H1 (cell line): Measurements from ENCODE around the gene RPL13A. TPM values are rescaled to one million over a fixed set of nuclear protein-coding genes. Genes with fewer than 3 reads are reported as not detected.

Source experiments
- CTCF ChIA-PET: fragments of 300-600 bp; sonication (Branson Sonifier 250); formaldehyde crosslinking; loops from one replicate; lab custom pipeline; 2021; ENCODE audit not compliant: partially characterized antibody; lab: Charles Lee
- POLR2A ChIA-PET: fragments of 300-600 bp; sonication (Branson Sonifier 250); formaldehyde crosslinking; loops from one replicate; lab custom pipeline; 2021; ENCODE audit warnings: inconsistent platforms; ENCODE audit not compliant: partially characterized antibody; lab: Charles Lee
- DNase-seq, 2 experiments: peaks; one replicate each; pipeline versions ENCODE4 v3.0.0 to v3.0.0-alpha.2; 2010 to 2022; ENCODE audit warnings: low spot score in 2 of 2, low read depth in 1 of 2, mixed read lengths in 1 of 2
- FAIRE-seq: peaks from 2 replicates; lab custom pipeline; 2011; peaks lifted over from hg19 to GRCh38; lab: Jason Lieb, UNC
- H2AFZ ChIP-seq: 2 replicates; pipeline ENCODE4 v1.8.1; 2012; ENCODE audit warnings: low read length, inconsistent platforms
- H2AK5ac ChIP-seq: 2 replicates; pipeline ENCODE4 v1.6.1; 2013; ENCODE audit warnings: low read depth, low read length
- H2BK120ac ChIP-seq: replicated peaks from 2 replicates; pipeline ENCODE3; 2013; ENCODE audit warnings: low read depth, low read length, inconsistent platforms
- H2BK12ac ChIP-seq: 2 replicates; pipeline ENCODE4 v1.6.1; 2013; ENCODE audit warnings: low read depth, low read length
- H2BK15ac ChIP-seq: 2 replicates; pipeline ENCODE4 v1.6.1; 2013; ENCODE audit warnings: low read length
- H2BK20ac ChIP-seq: 2 replicates; pipeline ENCODE4 v1.6.1; 2013; ENCODE audit warnings: low read length
- H2BK5ac ChIP-seq: 2 replicates; pipeline ENCODE4 v1.6.1; 2013; ENCODE audit warnings: low read depth, low read length
- H3K14ac ChIP-seq: 2 replicates; pipeline ENCODE4 v1.6.1; 2013; ENCODE audit warnings: inconsistent platforms; ENCODE audit not compliant: insufficient read length
- H3K18ac ChIP-seq: 2 replicates; pipeline ENCODE4 v1.6.1; 2013; ENCODE audit warnings: low read length; ENCODE audit errors: extremely low read depth
- H3K23ac ChIP-seq: 2 replicates; pipeline ENCODE4 v1.6.1; 2013; ENCODE audit warnings: inconsistent platforms; ENCODE audit not compliant: insufficient read length
- H3K23me2 ChIP-seq: 2 replicates; pipeline ENCODE4 v1.6.1; 2013; ENCODE audit warnings: low read depth, low read length
- H3K27ac ChIP-seq: 2 replicates; pipeline ENCODE4 v1.6.1; 2011; ENCODE audit warnings: low read depth, low read length, inconsistent platforms
- H3K27me3 ChIP-seq, 4 experiments: replicated peaks in 1 of 4; 1 replicate in 1 of 4; 2 replicates in 3 of 4; pipeline versions ENCODE4 v1.6.1 to v1.8.1; 2011 to 2013; ENCODE audit warnings: low read length in 3 of 4, mild to moderate bottlenecking in 3 of 4, inconsistent platforms in 2 of 4, mixed read lengths in 2 of 4, moderate library complexity in 1 of 4; ENCODE audit not compliant: control insufficient read depth in 3 of 4, insufficient read depth in 3 of 4; ENCODE audit errors: extremely low read depth in 1 of 4
- H3K36me3 ChIP-seq, 4 experiments: 2 replicates each; pipeline versions ENCODE4 v1.6.1 to v1.8.1; 2011 to 2013; ENCODE audit warnings: mild to moderate bottlenecking in 4 of 4, low read length in 3 of 4, moderate library complexity in 2 of 4, control low read depth in 1 of 4, inconsistent platforms in 1 of 4; ENCODE audit not compliant: insufficient read depth in 4 of 4, control insufficient read depth in 2 of 4
- H3K4ac ChIP-seq: replicated peaks from 2 replicates; pipeline ENCODE3; 2013; ENCODE audit warnings: low read length, low read depth, mixed read lengths, inconsistent platforms; ENCODE audit not compliant: insufficient read length
- H3K4me1 ChIP-seq, 4 experiments: replicated peaks in 1 of 4; 1 replicate in 1 of 4; 2 replicates in 3 of 4; pipeline versions ENCODE4 v1.6.1 to v1.8.1; 2011 to 2013; ENCODE audit warnings: low read length in 3 of 4, inconsistent platforms in 2 of 4, mixed read lengths in 1 of 4; ENCODE audit not compliant: insufficient read depth in 4 of 4, control insufficient read depth in 3 of 4
- H3K4me2 ChIP-seq, 2 experiments: 2 replicates each; pipeline versions ENCODE4 v1.6.1 to v1.8.1; 2011 to 2013; ENCODE audit warnings: low read depth in 2 of 2, low read length in 2 of 2, control low read depth in 1 of 2, inconsistent platforms in 1 of 2, mild to moderate bottlenecking in 1 of 2; ENCODE audit not compliant: insufficient read depth in 1 of 2
- H3K4me3 ChIP-seq, 4 experiments: fragments of 200-600, 300-600 bp in 1 of 4; sonication (generic), shearing (Covaris generic), sonication (Bioruptor Twin) in 1 of 4; 2 replicates each; pipeline versions ENCODE4 v1.5.1 to v1.8.1; 2011 to 2016; ENCODE audit warnings: low read length in 4 of 4, low read depth in 3 of 4, control low read depth in 2 of 4, inconsistent platforms in 2 of 4, mild to moderate bottlenecking in 2 of 4, mixed read lengths in 1 of 4, moderate library complexity in 1 of 4; ENCODE audit not compliant: insufficient read depth in 2 of 4; ENCODE audit errors: extremely low read depth in 1 of 4
- H3K56ac ChIP-seq: replicated peaks from 2 replicates; pipeline ENCODE3; 2013; ENCODE audit warnings: low read depth, mild to moderate bottlenecking, mixed read lengths, low read length, inconsistent platforms; ENCODE audit not compliant: insufficient read length
- H3K79me1 ChIP-seq: 2 replicates; pipeline ENCODE4 v1.6.1; 2013; ENCODE audit warnings: low read depth, low read length, control low read depth
- H3K79me2 ChIP-seq, 2 experiments: 2 replicates each; pipeline versions ENCODE4 v1.6.1 to v1.8.1; 2012 to 2013; ENCODE audit warnings: low read length in 2 of 2, mild to moderate bottlenecking in 2 of 2, inconsistent platforms in 1 of 2; ENCODE audit not compliant: insufficient read depth in 2 of 2, control insufficient read depth in 1 of 2
- H3K9ac ChIP-seq, 4 experiments: replicated peaks in 1 of 4; 1 replicate in 1 of 4; 2 replicates in 3 of 4; pipeline versions ENCODE4 v1.6.1 to v1.8.1; 2011 to 2013; ENCODE audit warnings: low read depth in 3 of 4, low read length in 3 of 4, control low read depth in 2 of 4, mild to moderate bottlenecking in 2 of 4, moderate library complexity in 2 of 4, inconsistent platforms in 1 of 4; ENCODE audit errors: extremely low read depth in 1 of 4
- H3K9me3 ChIP-seq, 2 experiments: 2 replicates each; pipeline versions ENCODE4 v1.6.1 to v1.8.1; 2012 to 2013; ENCODE audit warnings: mild to moderate bottlenecking in 2 of 2, moderate library complexity in 2 of 2, control low read depth in 1 of 2, inconsistent platforms in 1 of 2, low read depth in 1 of 2, low read length in 1 of 2, mixed read lengths in 1 of 2; ENCODE audit not compliant: insufficient read depth in 2 of 2
- H4K20me1 ChIP-seq, 2 experiments: replicated peaks in 1 of 2; 2 replicates each; pipeline versions ENCODE3 to v1.8.1; 2011 to 2013; ENCODE audit warnings: inconsistent platforms in 2 of 2, low read length in 2 of 2, mild to moderate bottlenecking in 1 of 2; ENCODE audit not compliant: insufficient read depth in 2 of 2, control insufficient read depth in 1 of 2
- H4K5ac ChIP-seq: 2 replicates; pipeline ENCODE4 v1.6.1; 2013; ENCODE audit warnings: low read length, low read depth, mixed read lengths, inconsistent platforms; ENCODE audit not compliant: insufficient read length
- H4K8ac ChIP-seq: 2 replicates; pipeline ENCODE4 v1.8.0; 2013; ENCODE audit warnings: mild to moderate bottlenecking, moderate library complexity, low read length, inconsistent platforms; ENCODE audit not compliant: insufficient read depth; ENCODE audit errors: extremely low read depth
- H4K91ac ChIP-seq: replicated peaks from 2 replicates; pipeline ENCODE3; 2013; ENCODE audit warnings: low read length, mixed read lengths, inconsistent platforms; ENCODE audit not compliant: insufficient read length
- BRCA1 ChIP-seq: IDR thresholded peaks from 2 replicates; pipeline ENCODE4 v1.6.1; 2012; ENCODE audit warnings: low read depth, low read length, improper control_type of control experiment
- CEBPB ChIP-seq: IDR thresholded peaks from 2 replicates; pipeline ENCODE4 v1.6.1; 2012; ENCODE audit warnings: low read depth, low read length
- CREB1 ChIP-seq: IDR thresholded peaks from 2 replicates; pipeline ENCODE4 v1.6.1; 2012; ENCODE audit warnings: inconsistent platforms
- EGR1 ChIP-seq: IDR thresholded peaks from 2 replicates; pipeline ENCODE4 v1.6.1; 2011; ENCODE audit warnings: low read depth, low read length, borderline replicate concordance
- GTF2F1 ChIP-seq: IDR thresholded peaks from 2 replicates; pipeline ENCODE4 v1.6.1; 2012; ENCODE audit warnings: low read depth, low read length, improper control_type of control experiment, borderline replicate concordance
- RFX5 ChIP-seq: IDR thresholded peaks from 2 replicates; pipeline ENCODE4 v1.6.1; 2011; ENCODE audit warnings: low read depth, low read length, improper control_type of control experiment, borderline replicate concordance
- RXRA ChIP-seq: IDR thresholded peaks from 2 replicates; pipeline ENCODE4 v1.6.1; 2011; ENCODE audit warnings: low read depth, mild to moderate bottlenecking, low read length, moderate library complexity; ENCODE audit not compliant: insufficient read depth
- SP2 ChIP-seq: IDR thresholded peaks from 2 replicates; pipeline ENCODE4 v1.6.1; 2012; ENCODE audit warnings: mild to moderate bottlenecking, low read length, inconsistent platforms
- WGBS, 2 experiments: shearing (Covaris generic) in 1 of 2; methylation state at CpG; one replicate each; pipeline versions ENCODE4 v1.1.6 to v1.1.7; 2013 to 2015; ENCODE audit warnings: low lambda C conversion rate in 2 of 2, mixed read lengths in 2 of 2, inconsistent platforms in 1 of 2, low coverage in 1 of 2, missing lambda C conversion rate in 1 of 2; ENCODE audit not compliant: insufficient replicate concordance in 2 of 2, insufficient coverage in 1 of 2, insufficient read length in 1 of 2; ENCODE audit errors: extremely low coverage in 1 of 2, missing lambda C conversion rate in 1 of 2; 5-methylcytosine and 5-hydroxymethylcytosine counted together
- polyA plus RNA-seq, 7 experiments: library from polyadenylated mRNA; depleted of rRNA in 3 of 7; stranded (reverse) in 5 of 7; unstranded in 2 of 7; fragments of >200 nt in 5 of 7; fragments of 200-250 nt in 2 of 7; gene quantifications; 1 replicate in 5 of 7; 2 replicates in 1 of 7; 4 replicates in 1 of 7; pipeline versions ENCODE4 v1.2.1 to v1.2.3, GENCODE V29; 2011 to 2013; ENCODE audit warnings: missing spikeins in 2 of 7, mixed read lengths in 2 of 7
- total RNA-seq: library from RNA; stranded (reverse); fragmentation: NEBNext Ultra II Directional; extraction: Animal tissue kit (Norgen Biotek cat#: 25700); gene quantifications from 2 replicates; pipeline ENCODE4 v1.2.1, GENCODE V29; 2021
- TF ChIP-seq, protein P1 (sequence below): IDR thresholded peaks from 2 replicates; pipeline ENCODE4 v1.6.1; 2012; ENCODE audit warnings: inconsistent platforms
- TF ChIP-seq, protein P2 (sequence below): IDR thresholded peaks from 2 replicates; pipeline ENCODE4 v1.6.1; 2011; ENCODE audit warnings: low read length, improper control_type of control experiment

The RPL13A gene
- total and polyA plus RNA-seq, 2 of the 8 experiments (the other 6 are each of a cell fraction or from before 2014, with no cell fraction given), result 3,305 to 8,868 TPM

DNA sequence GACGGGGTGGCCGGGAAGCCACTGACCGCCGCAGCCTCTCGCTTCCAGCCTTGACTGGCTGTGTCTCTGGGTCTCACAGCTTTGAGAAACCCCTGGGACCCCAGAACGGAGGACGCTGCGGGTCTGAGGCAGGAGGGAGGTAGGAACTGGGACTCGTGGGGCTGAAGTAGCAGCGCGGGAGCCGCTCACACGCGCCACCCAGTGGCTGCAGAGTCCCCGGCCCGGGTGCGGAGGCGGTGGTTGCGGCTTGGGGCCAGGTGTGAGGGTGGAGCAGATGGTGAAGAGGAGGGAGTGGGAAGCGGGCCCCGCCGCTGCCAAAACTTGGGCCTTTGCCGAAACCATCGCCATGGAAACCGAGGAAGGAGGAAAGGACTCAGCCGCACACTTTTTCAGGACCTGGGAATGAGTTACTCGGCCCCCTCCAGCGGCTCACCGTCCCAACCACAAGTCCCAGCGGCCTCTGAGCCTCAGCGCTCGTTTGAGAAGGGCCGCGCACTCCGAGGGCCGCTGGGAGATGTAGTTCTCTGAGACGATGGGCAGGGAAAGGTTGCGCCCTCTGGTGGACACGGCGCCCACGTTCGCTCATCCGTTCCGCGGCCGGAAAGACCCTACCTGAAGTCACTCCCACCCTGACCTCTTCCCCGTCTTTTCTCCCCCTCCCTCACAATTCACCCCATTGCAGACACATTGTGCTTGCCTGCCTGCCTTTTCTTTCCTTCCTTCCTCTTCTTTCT is 43.9 kb upstream of the RPL13A start:
- Histone ChIP-seq H3K9me3 (no peaks in the 10 kb centered on the region), H3K27me3 (peaks cover 18 to 26% (median 25%) of the 10 kb centered on the region in 4 experiments), H3K18ac (peak overlapping the region; percentile 97), H3K27ac (peak overlapping the region; percentile 53), H3K79me2 (no peaks in the 10 kb centered on the region), H2BK15ac (no peak overlapping the region), H2BK120ac (no peak overlapping the region), H3K79me1 (no peaks in the 10 kb centered on the region; the same call in 1 of the 2 replicates), H3K14ac (no peak overlapping the region), H3K4me3 (peak overlapping the region; percentile 38 to 69 (median 62)), H3K23ac (no peak overlapping the region), H3K23me2 (peaks cover 18% of the 10 kb centered on the region; the same call in 1 of the 2 replicates), H3K4ac (no peak overlapping the region), H3K36me3 (peaks cover 5 to 9% (median 8%) of the 10 kb centered on the region in 4 experiments; a peak in 6 of 8 replicates), H2BK12ac (no peak overlapping the region), H3K9ac (peak overlapping the region in 2 of 4 experiments; percentile 12 to 29; a peak in 2 of 7 replicates), H2AK5ac (no peak overlapping the region), H2AFZ (no peak overlapping the region), H3K4me2 (peak overlapping the region; percentile 53 to 72), H4K20me1 (peaks cover 9 to 10% of the 10 kb centered on the region in 2 experiments), H2BK20ac (no peak overlapping the region), H4K5ac (peak overlapping the region; percentile 79), H4K91ac (peak overlapping the region; percentile 76), H2BK5ac (peak overlapping the region; percentile 88; the same call in 1 of the 2 replicates), H3K56ac (no peak overlapping the region), H4K8ac (peak overlapping the region; percentile 60), H3K4me1 (peaks cover 0 to 14% (median 12%) of the 10 kb centered on the region in 4 experiments; a peak in 6 of 7 replicates)
- ChIA-PET CTCF (interaction anchor here (0.8 to 7.9 kb wide), 17 partner anchors 10 to 717 kb away, joined by 3 to 88 read pairs (median 3); partner anchors contain the start of genes GFY and PTH2), POLR2A (interaction anchor here (0.9 to 4.1 kb wide), 7 partner anchors 9 to 181 kb away, joined by 3 to 13 read pairs (median 3); partner anchors contain the start of genes ALDH16A1 and PIH1D1)
- peak; percentile 91 to 98 for DNase-seq
- WGBS, 2 experiments, result 1% methylated on average over 43 of the region's 47 CpGs; no CpG with 5 or more reads in 1 of the 2 experiments
- peak; percentile 94 for FAIRE-seq
- TF ChIP-seq, protein P1, sequence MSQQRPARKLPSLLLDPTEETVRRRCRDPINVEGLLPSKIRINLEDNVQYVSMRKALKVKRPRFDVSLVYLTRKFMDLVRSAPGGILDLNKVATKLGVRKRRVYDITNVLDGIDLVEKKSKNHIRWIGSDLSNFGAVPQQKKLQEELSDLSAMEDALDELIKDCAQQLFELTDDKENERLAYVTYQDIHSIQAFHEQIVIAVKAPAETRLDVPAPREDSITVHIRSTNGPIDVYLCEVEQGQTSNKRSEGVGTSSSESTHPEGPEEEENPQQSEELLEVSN, result no peak; the same call in 1 of the 2 replicates
- TF ChIP-seq, protein P2, sequence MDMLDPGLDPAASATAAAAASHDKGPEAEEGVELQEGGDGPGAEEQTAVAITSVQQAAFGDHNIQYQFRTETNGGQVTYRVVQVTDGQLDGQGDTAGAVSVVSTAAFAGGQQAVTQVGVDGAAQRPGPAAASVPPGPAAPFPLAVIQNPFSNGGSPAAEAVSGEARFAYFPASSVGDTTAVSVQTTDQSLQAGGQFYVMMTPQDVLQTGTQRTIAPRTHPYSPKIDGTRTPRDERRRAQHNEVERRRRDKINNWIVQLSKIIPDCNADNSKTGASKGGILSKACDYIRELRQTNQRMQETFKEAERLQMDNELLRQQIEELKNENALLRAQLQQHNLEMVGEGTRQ, result no peak
- TF ChIP-seq GTF2F1 (0 out of 2 replicates have a peak, but pooled peaks have one; percentile 5), CREB1 (peak; percentile 73), SP2 (no peak), EGR1 (peak; percentile 92), RFX5 (no peak), BRCA1 (no peak), RXRA (no peak), CEBPB (no peak)
